GM23338 (cell line): ENCODE data around the gene SNTG2.

Source experiments
- EZH2 ChIP-seq: fragments of 200-600 bp; sonication (generic); IDR thresholded peaks from one replicate; pipeline ENCODE4 v1.8.0; 2017; ENCODE audit warnings: antibody characterized with exemption, mild to moderate bottlenecking, low read depth; ENCODE audit not compliant: unreplicated experiment
- JUNB ChIP-seq: IDR thresholded peaks from one replicate; pipeline ENCODE4 v1.6.1; 2016; ENCODE audit warnings: antibody characterized with exemption; ENCODE audit not compliant: unreplicated experiment
- POLR2AphosphoS5 ChIP-seq: IDR thresholded peaks from 2 replicates; pipeline ENCODE4 v1.6.1; 2016; ENCODE audit warnings: antibody characterized with exemption, low read depth
- TF ChIP-seq, protein P1 (sequence below), 2 experiments: fragments of 200-600 bp in 1 of 2; sonication (generic) in 1 of 2; conservative IDR thresholded peaks; 2 replicates each; pipeline versions ENCODE4 v1.5.1 to v1.6.1; 2016 to 2017; ENCODE audit warnings: antibody characterized with exemption in 2 of 2, low read depth in 2 of 2, mild to moderate bottlenecking in 2 of 2, moderate library complexity in 1 of 2
- TF ChIP-seq, protein P2 (sequence below): IDR thresholded peaks from one replicate; pipeline ENCODE4 v1.6.1; 2018; ENCODE audit warnings: antibody characterized with exemption; ENCODE audit not compliant: unreplicated experiment

DNA sequence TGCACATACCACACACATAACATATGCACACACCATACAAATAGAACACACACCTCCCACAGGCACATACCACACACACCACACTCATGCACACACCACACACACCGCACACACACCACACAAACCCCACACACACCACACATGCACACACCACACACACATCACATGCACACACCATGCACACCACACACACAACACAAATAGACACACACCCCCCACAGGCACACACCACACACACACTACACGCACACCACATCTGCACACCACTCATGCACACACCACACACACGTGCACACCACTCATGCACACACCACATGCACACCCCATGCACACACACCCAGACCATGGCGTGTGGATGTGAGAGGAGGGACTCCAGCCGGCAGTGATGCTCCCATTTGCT is 300.9 kb downstream of the SNTG2 start:
- TF ChIP-seq, protein P1, sequence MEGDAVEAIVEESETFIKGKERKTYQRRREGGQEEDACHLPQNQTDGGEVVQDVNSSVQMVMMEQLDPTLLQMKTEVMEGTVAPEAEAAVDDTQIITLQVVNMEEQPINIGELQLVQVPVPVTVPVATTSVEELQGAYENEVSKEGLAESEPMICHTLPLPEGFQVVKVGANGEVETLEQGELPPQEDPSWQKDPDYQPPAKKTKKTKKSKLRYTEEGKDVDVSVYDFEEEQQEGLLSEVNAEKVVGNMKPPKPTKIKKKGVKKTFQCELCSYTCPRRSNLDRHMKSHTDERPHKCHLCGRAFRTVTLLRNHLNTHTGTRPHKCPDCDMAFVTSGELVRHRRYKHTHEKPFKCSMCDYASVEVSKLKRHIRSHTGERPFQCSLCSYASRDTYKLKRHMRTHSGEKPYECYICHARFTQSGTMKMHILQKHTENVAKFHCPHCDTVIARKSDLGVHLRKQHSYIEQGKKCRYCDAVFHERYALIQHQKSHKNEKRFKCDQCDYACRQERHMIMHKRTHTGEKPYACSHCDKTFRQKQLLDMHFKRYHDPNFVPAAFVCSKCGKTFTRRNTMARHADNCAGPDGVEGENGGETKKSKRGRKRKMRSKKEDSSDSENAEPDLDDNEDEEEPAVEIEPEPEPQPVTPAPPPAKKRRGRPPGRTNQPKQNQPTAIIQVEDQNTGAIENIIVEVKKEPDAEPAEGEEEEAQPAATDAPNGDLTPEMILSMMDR (conservative IDR thresholded peaks at IDR 0.05; ENCODE audit: low read depth in 2 of 2) = no peak
- TF ChIP-seq, protein P2, sequence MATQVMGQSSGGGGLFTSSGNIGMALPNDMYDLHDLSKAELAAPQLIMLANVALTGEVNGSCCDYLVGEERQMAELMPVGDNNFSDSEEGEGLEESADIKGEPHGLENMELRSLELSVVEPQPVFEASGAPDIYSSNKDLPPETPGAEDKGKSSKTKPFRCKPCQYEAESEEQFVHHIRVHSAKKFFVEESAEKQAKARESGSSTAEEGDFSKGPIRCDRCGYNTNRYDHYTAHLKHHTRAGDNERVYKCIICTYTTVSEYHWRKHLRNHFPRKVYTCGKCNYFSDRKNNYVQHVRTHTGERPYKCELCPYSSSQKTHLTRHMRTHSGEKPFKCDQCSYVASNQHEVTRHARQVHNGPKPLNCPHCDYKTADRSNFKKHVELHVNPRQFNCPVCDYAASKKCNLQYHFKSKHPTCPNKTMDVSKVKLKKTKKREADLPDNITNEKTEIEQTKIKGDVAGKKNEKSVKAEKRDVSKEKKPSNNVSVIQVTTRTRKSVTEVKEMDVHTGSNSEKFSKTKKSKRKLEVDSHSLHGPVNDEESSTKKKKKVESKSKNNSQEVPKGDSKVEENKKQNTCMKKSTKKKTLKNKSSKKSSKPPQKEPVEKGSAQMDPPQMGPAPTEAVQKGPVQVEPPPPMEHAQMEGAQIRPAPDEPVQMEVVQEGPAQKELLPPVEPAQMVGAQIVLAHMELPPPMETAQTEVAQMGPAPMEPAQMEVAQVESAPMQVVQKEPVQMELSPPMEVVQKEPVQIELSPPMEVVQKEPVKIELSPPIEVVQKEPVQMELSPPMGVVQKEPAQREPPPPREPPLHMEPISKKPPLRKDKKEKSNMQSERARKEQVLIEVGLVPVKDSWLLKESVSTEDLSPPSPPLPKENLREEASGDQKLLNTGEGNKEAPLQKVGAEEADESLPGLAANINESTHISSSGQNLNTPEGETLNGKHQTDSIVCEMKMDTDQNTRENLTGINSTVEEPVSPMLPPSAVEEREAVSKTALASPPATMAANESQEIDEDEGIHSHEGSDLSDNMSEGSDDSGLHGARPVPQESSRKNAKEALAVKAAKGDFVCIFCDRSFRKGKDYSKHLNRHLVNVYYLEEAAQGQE = no peak
- TF ChIP-seq EZH2 = no peak
- no peak for TF ChIP-seq POLR2AphosphoS5
- TF ChIP-seq JUNB = no peak
